ENCODE measurements around the gene FAM124A. TPM values are rescaled to one million over a fixed set of nuclear protein-coding genes. Genes with fewer than 3 reads are reported as not detected.
A peak's percentile ranks its signal among the peaks of the same experiment; 100 is the strongest.

Gene FAM124A
- total RNA-seq, 1 donor from 2014 or later, result 0.60 TPM

DNA sequence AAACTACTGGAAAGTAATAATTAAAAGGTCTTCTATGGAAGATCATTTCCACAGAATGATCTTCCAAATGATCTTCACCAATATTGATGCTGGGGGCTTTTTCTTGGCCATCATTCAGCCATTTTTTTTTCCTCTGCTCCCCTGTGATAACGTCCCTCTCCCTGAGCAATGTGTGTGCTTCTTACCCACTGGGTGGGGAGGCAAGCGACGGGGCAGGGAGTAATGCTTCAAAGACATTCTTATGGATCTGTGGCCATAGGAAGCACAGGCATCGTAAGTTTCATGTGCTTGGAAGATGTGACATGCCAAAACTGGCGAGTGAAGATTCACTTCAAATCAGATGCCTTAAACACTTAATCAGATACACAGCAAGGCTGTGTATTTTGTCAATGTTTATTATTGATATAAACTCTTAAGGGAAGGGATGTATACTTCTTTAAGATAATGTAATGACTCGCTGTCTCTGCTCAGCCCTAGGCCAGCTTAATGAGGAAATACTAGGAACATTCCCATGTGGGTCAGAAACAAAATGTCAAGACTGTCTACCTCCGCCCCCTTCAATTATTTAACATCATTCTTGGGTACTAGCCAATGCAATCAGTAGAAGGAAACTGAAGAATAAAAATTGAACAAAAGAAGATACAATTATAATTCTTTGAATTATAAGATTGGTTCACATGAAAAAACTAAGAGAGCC, 83.2 kb downstream of the FAM124A start:
- DNase-seq (ENCODE audit: low read depth), result no peak

DNA sequence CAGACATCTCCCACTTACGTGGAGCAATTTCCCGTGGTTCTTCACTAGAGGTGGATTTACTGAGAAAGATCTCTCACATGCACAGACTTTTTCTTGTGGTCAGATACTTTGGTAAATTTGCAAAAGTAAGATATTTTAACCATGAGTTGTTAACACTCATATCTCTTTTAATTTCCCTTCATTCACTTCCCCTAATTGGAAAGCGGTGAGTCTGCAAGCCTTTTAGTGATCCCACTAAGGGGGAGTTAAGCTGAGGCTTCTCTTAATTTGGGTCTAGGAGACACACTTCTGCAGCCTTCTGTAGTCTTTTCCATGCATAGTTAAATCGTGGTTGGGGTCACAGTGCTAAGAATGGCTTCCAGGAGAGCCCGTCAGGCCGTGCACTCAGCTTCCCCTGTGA, 86.6 kb downstream of the FAM124A start:
- DNase-seq (ENCODE audit: low read depth), result no peak

DNA sequence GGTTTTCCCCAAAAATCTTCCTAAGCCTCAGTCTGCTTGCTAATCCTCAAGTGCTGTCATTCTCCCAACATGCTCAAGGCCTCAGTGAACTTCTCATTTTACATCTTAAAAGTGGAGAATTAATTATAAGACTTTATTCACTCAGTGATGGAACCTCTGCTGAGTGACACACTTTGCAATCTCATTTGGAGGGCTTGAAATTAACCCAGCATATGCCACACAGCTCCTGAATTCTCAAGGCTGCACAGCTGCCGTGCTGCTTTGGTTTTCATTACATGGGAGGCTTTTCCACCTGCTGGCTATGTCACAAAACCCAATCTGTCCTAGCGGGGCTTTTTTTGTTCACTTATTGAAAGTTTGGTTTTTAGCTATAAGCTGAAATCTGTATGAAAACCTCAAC, 89.0 kb downstream of the FAM124A start:
- no peak for DNase-seq (ENCODE audit: low read depth)

DNA sequence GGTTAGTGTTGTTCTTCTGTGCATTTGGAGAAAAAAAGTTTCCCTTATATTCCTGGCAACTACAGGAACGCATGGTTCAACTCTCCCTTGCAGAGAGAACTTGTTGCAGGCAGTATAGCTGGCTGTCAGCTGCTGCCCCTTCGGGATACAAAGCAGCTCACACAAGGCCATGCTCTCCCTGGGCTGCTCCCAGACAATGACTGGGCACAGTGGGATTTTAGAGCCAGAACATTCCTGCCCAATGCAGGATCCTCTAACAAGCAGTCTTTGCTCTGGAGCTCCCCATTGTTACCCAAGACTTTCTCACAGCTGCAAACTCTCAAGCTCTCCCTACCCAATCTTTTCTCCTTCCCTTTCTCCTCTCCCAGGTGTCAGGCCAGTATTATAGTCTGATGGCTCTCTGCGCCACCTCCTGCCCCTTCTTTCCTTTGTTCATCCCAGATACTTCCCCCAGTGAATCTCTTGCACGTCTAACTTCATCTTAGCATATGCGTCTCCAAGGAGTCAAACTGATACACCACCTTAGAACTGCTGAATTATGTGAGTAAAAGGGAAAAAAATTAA, 89.8 kb downstream of the FAM124A start:
- no peak for DNase-seq (ENCODE audit: low read depth)

DNA sequence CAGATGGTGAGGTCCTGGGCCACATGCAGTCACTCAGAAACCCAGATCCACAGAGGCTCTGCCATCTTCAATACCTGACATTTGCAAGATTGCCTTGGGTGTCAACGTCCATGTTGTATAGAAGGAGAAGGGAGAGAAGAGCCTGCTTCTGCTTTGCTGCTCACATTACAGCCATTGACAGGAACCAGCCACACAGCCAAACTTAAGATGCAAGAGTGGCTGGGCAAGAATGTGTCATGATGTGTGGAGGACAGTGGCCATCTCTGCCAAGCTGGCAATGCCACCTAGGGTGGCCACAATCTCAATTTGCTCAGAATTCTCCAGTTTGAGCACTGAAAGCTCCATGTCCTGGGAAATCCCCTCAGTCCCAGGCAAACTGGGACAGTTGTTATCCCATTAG, 91.4 kb downstream of the FAM124A start:
- DNase-seq (ENCODE audit: low read depth), result no peak

DNA sequence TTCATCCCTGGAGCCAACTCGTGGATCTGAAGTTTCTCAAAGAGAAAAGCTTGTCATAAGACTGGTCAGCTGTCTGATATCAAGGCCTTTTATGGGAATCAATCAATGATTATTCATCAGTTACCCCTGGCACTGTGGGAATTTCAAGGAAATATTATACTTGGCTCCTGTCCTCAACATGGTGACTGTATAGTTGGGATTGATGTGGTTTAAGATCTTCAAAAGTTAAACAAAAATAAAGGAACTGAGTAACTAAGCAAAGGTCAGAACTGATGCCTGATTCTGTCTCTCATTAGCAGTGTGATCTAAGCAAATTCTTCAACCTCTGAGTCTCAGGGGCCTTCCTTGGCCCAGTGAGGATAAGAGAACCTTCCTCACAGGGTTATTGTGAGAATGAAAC, 95.1 kb downstream of the FAM124A start:
- peak; percentile 34 for DNase-seq (ENCODE audit: low read depth)

DNA sequence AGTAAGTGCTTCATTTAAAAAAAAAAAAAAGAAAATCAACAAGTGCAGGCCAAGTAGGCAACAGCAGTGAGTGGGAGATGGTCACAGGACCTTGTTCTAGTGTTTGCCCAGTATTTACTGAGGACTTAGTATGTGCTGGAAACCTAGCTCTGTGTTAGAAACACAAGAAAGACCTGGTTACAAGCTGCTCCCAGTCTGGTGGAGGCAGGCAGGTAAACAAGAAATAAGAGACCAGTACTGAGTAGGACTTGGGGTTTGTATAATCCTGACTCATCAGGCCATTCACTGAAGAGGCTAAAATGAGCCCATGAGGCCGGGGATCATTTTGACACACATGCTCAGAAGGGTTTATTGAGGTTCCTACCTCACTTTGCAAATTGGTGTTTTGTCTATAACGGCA, 95.8 kb downstream of the FAM124A start:
- DNase-seq (ENCODE audit: low read depth), result no peak

DNA sequence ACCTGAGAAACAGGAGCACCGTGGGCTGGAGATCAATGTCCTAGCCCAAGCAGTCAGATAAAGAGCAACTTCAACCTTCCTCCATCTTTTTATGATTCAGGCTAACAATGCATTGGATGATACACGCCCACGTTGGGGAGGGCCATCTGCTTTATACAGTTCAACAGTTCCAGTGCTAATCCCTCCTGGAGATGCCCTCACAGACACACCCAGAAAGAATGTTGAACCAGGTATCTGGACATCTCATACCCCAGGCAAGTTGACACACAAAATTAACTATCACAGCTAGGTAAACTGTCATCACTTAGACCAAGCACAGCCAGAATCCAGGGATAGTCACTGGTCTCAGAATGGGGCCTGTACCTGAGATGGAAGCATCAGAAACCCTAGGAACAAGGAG, 96.7 kb downstream of the FAM124A start:
- no peak for DNase-seq (ENCODE audit: low read depth)

DNA sequence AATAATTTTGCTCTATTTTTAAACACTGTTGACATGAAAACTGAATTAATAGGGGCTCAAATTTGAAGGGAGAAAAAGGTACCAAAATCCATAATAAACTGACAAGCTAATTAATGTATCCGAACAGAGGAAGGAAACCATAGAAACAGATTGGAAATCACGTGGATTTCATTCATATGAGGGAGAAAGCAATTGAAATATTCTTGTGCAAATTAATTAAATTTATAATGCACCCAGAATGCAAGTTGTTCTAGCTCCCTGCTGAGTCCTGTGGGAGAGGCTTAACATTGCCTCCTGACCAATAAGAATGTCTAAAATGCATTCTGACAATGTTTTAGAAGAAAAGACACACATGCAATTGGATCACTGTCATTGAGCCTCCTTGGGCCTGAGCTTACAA, 99.6 kb downstream of the FAM124A start:
- no peak for DNase-seq (ENCODE audit: low read depth)

DNA sequence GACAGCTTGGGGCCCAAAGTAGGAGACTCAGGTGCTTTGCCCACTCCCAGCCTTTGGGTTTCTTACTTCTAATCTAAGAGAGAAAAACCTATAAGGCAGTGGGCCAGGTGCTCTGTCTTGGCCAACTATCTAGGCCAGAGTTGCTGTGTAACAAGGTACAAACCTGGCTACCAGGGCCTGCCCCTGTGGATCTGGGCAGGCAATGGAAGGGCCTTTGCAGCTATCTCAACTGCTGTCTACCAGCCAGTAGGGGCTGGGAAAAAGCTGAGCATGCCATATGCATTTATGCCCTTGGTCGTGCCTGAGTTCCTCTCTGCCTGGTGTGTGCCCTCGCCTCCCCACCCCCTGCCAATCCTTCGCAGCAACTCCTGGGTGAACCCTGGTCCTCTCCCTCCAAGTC, 100.6 kb downstream of the FAM124A start:
- DNase-seq (ENCODE audit: low read depth), result no peak

DNA sequence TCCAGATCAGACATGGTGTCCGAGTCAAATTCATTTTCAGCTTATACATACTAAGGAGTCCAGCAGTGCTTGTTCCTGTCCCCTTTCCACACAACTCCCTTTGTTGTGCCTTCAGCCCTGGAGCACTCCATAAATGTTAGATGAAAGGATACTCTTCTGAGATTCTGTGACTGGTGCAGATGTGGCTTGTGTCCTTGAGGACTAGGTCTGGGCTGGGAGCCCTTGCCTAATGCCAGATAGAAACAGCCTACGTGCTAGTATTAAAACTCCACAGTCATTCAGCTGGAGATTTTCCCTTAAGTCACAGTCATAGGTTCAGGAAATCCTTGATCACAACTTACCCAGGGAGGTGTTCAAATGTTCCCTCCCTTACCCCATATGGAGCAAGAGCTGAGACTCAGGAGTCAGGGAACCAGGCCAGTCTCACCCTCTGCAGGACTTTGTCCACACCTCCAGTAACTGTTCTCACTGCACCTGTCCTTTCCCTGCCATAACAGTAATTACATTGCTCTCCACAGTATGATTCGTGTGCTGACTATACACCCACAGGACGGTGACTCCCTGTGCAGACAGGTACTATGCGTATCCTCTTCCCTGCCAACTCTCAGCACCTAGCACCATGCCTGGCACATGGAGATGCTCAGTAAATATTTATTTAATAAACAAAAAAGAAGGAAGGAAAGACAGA, 101.8 kb downstream of the FAM124A start:
- DNase-seq (ENCODE audit: low read depth), result no peak

DNA sequence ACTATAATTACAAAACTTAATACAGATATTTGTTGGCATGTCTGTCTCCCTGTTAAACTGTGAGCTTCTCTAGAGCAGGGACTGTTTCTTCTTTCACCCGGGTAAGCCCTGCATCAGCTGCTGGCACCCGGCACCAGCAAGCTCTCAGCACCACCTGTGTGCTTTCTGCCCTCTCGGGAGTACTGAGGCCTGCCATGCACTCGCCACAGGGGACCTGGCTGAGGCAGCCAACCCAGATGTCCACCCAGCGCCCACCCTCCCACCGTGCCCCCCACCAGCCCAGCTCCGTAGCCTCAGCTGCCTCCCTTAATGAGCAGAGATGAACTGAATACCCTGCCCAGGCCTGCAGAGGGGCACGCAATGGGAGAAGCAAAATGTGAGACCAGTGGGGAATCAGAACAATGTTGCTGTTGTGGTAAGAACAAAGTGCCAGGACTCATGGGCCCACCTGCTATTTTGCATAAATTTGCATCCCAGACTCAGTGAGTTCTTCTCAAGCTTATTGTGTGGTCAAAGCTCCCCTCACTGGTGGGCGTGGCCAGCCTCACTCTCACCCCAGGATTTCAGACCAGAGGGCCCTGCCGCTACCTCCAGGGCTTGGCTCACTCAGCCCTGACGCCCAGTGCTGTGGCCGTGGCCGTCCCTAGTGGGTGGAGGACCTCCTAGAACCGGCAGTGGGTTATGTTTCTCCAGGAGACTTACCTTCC, 102.7 kb downstream of the FAM124A start:
- no peak for DNase-seq (ENCODE audit: low read depth)

DNA sequence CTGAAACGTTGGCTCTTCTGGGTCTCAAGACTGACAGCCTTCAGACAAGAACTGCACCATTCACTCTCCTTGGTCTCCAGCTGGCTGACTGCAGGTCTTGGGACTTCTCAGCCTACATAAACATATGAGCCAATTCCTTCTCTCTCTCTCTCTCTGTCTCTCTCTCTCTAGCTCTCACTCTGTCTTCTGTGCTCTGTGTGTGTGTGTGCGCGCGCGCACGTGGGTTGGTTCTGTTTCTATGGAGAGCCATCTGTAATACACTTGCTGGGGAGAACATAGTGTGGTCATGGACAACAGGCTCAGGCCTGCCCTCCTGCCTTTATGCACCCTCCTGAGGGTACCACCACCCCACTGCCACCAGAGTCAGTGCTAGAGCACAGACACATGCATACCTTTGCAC, 103.6 kb downstream of the FAM124A start:
- no peak for DNase-seq (ENCODE audit: low read depth)

DNA sequence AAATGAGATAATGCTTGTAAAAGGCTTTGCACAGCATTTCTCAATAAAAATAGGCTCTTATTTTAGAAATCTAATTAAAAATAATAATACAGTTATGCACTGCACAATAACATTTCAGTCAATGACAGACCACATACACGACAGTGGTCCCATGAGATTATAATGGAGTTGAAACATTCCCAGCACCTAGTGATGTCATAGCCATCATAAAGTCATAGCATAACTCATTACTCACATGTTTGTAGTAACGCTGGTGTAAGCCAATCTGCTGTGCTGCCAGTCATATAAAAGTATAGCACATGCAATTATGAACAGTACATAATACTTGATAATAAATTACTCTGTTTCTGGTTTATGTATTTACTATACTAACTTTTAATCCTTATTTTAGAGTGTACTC, 104.6 kb downstream of the FAM124A start:
- no peak for DNase-seq (ENCODE audit: low read depth)

DNA sequence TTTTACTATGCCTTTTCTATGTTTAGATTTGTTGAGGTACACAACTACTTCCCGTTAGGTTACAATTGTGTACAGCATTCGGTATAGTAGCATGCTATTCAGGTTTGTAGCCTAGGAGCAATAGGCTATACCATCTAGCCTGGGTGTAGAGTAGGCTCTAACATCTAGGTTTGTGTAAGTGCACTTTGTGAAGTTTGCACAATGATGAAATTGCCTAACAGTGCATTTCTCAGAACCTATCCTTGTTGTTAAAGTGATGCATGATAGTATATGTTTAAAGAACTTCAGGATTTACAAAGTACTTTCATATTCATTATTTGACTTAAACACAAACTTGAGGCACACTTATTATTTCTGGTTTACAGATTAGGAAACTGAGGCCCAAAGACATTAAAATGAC, 105.8 kb downstream of the FAM124A start:
- no peak for DNase-seq (ENCODE audit: low read depth)

DNA sequence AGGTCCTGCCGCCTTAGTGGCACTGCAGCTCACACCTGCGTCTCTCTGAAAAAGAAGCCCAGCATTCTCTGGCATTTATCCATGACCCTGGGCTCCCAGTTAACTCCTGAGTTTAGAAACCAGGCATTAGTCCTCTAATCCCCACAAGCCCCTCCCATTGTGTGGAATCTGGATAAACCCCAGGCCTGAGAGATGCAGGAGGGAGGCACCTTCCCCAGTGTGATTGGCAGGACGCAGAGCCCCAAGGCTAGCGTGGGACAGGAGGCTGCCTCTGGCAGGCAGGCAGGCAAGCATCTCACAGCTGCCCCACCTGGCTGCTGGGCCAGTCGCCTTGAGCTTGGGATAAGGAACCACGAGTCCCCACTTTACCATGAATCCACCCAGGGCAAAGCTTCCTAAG, 106.3 kb downstream of the FAM124A start:
- no peak for DNase-seq (ENCODE audit: low read depth)

DNA sequence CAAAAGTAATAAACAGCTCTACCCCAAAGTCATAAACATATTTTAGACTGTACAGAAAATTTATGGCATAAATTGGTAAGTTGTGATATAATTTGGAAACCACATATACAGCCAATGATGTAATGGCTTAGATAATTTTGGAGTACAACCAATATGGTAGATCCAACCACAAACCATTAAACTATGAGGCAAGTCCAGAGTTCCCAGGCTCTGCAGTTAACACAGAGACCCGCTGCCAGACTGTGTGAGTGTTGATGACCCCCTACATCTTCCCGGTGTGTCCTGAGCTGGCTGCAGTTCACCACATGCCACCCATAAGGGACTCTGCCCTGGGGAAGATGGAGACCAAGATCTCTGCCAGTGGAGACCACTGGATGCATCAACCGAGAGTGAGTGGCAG, 107.4 kb downstream of the FAM124A start:
- DNase-seq (ENCODE audit: low read depth), result no peak

DNA sequence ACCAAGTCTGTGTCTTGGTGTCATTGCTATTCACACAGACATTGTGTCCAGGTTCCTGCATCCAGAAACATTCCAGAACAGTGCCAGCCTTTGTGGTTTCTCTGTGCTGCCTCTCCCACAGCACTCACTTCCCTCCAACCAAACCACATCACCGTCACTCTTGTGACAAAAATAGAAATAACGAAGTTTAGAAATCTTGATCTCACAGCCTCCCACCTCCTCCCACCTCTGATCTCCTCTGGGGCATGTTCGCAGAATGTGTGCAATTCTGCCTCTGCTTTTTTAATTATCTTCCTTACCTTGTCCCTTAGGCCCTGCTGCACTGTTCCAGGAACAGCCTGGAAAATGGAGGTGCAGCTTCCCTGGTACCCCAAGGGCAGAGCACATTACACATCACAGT, 108.6 kb downstream of the FAM124A start:
- no peak for DNase-seq (ENCODE audit: low read depth)

DNA sequence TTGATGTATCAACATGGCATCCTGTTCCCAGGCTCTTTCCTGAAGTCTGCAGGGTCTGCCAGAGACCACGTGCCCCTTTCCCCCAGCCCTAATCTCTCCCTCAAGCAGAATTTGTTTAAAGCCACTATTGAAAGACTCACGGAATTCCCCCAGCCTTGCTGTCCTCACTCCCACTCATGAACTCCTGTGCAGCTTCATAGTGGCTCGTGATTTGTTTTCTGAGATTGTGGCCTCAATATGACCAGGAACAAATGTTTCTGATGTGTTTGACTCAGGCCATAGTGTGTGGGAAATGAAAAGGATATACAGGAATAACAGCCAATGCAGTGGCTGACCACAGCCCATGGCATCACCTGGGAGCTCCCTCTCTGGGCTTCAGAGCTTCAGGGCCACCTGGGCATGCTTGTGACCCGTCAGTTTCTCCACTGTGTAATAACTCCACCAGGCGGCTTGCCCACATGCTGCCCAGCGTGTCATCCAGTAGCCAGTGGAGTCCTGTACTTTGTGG, 109.2 kb downstream of the FAM124A start:
- DNase-seq (ENCODE audit: low read depth), result no peak

DNA sequence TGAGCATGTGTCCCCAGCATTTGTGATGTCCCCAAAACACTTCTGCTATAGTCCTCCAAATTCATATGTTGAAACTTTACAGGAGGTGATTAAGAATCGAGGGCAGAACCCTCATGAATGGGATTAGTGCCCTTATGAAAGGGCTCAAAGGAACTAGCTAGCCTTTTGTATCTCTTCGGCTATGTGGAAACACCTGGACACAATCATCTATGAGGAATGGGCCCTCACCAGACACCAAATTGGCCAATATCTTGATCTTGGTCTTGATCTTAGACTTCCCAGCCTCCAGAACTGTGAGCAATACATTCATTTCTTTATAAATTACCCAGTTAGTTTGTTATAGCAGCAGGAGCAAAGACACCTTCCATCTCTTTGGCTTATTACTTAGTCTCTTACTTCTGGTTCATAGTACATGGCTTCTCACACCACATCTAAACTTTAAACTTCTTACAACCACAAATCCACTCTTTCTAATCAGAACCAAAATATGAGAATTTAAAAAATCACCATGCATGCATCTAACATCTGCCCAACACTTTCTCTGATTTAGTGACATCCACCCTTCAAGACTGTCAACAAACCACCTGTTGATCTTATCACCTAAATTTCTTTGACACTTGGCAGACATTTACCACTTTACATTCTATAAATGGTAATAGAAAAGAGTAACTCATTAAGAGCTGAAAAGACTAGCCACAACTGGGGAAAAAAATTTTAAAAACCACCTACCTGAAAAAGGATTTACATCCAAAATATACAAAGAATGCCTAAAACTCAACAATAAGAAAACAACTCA, 110.6 kb downstream of the FAM124A start:
- no peak for DNase-seq (ENCODE audit: low read depth)

DNA sequence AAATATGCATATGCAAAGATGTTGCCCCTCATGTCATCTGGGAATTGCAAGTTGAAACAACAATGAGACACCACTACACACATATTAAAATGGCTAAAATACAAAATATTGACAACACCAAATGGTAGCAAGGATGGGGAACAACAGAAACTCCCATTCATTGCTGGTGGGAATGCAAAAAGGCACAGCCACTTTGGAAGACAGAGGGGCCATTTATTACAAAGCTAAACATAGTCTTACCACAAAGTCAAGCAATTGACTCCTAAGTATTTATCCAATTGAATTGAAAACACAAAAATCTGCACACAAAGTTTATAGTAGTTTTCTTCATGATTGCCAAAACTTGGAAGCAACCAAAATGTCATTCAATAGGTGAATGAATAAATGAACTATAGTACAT, 111.2 kb downstream of the FAM124A start:
- DNase-seq (ENCODE audit: low read depth), result no peak

DNA sequence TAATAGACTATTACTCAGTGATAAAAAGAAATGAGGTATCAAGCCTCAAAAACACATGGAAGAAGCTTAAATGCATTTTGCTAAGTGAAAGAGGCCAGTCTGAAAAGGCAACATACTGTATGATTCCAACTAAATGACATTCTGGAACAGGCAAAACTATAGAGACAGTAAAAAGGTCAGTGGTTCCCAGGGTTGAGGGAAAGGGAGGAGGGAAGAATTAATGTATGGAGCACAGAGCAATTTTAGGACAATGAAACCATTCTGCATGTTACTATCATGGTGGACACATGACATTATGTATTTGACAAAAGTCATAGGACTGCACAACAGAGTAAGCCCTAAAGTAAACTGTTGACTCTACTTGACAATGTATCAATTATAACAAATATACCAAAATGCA, 111.6 kb downstream of the FAM124A start:
- no peak for DNase-seq (ENCODE audit: low read depth)

Measured in renal cortical epithelial cell (primary cell).